ENCODE data around the gene ZBTB7C. TPM values are rescaled to one million over a fixed set of nuclear protein-coding genes. Genes with fewer than 3 reads are reported as not detected.

ZBTB7C gene
- total RNA-seq, 2 donors from 2014 or later, result 1.3 to 2.3 TPM

GRCh38 chr18:48113691-48114090 lies 295.5 kb downstream of the ZBTB7C start:
- ATAC-seq, result no peak

GRCh38 chr18:48111587-48111986 lies 297.6 kb downstream of the ZBTB7C start:
- H3K36me3 ChIP-seq (replicated peaks in 1 of 2; ENCODE audit: insufficient read depth in 1 of 2, low read depth in 2 of 2), result no peaks in the 10 kb centered on the region
- no peak overlapping the region for H3K27ac ChIP-seq
- no peak for DNase-seq
- H3K4me3 ChIP-seq, result no peak overlapping the region
- intact Hi-C loops (cut with DNase I), result no loop called here
- no peaks in the 10 kb centered on the region for H3K9me3 ChIP-seq
- H3K4me1 ChIP-seq, result no peaks in the 10 kb centered on the region
- 88 to 89% methylated on average over 5 of the region's 5 CpGs for WGBS, 2 donors
- ATAC-seq, result no peak
- no peaks in the 10 kb centered on the region for H3K27me3 ChIP-seq
- TF ChIP-seq CTCF (IDR thresholded peaks at IDR 0.05) (no peak), POLR2A (IDR thresholded peaks at IDR 0.05) (no peak)

More at GRCh38 chr18:48113691-48114090, 295.5 kb downstream of the ZBTB7C start:
- H3K4me1 ChIP-seq, result no peaks in the 10 kb centered on the region
- H3K36me3 ChIP-seq (replicated peaks in 1 of 2; ENCODE audit: insufficient read depth in 1 of 2, low read depth in 2 of 2), result no peaks in the 10 kb centered on the region
- no peak overlapping the region for H3K27ac ChIP-seq
- intact Hi-C loops (cut with DNase I), result no loop called here
- TF ChIP-seq POLR2A (IDR thresholded peaks at IDR 0.05), result no peak
- no peak for TF ChIP-seq CTCF (IDR thresholded peaks at IDR 0.05)
- DNase-seq, result no peak
- no peaks in the 10 kb centered on the region for H3K9me3 ChIP-seq
- 87 to 88% methylated on average over 3 to 8 of the region's 8 CpGs for WGBS, 2 donors
- H3K27me3 ChIP-seq, result no peaks in the 10 kb centered on the region
- no peak overlapping the region for H3K4me3 ChIP-seq

- H3K36me3 ChIP-seq (replicated peaks in 1 of 2; ENCODE audit: insufficient read depth in 1 of 2, low read depth in 2 of 2), result no peaks in the 10 kb centered on the region
- no peak overlapping the region for H3K27ac ChIP-seq
- no peaks in the 10 kb centered on the region for H3K4me1 ChIP-seq
- WGBS, 2 donors, result 78 to 88% methylated on average over 6 to 7 of the region's 7 CpGs
- H3K4me3 ChIP-seq, result no peak overlapping the region
- no peaks in the 10 kb centered on the region for H3K27me3 ChIP-seq
- no peak for ATAC-seq
- no peak for DNase-seq
- intact Hi-C loops (cut with DNase I), result no loop called here
- TF ChIP-seq POLR2A (IDR thresholded peaks at IDR 0.05), result no peak
- no peak for TF ChIP-seq CTCF (IDR thresholded peaks at IDR 0.05)
- no peaks in the 10 kb centered on the region for H3K9me3 ChIP-seq
These were observed 298.4 kb downstream of the ZBTB7C start for GRCh38 chr18:48110797-48111196.

- Histone ChIP-seq H3K27me3 (no peaks in the 10 kb centered on the region), H3K4me1 (no peaks in the 10 kb centered on the region), H3K27ac (no peak overlapping the region), H3K36me3 (replicated peaks in 1 of 2; ENCODE audit: insufficient read depth in 1 of 2, low read depth in 2 of 2) (no peaks in the 10 kb centered on the region), H3K4me3 (no peak overlapping the region), H3K9me3 (no peaks in the 10 kb centered on the region)
- intact Hi-C loops (cut with DNase I), result no loop called here
- WGBS, 2 donors, result 83 to 89% methylated on average over 6 of the region's 6 CpGs
- DNase-seq, result no peak
- TF ChIP-seq CTCF (IDR thresholded peaks at IDR 0.05), result no peak
- TF ChIP-seq POLR2A (IDR thresholded peaks at IDR 0.05), result no peak
- ATAC-seq, result no peak
These were observed 299.2 kb downstream of the ZBTB7C start for GRCh38 chr18:48109961-48110493.

- 89% methylated on average over 10 to 11 of the region's 11 CpGs for WGBS, 2 donors
- H3K9me3 ChIP-seq, result no peaks in the 10 kb centered on the region
- no peaks in the 10 kb centered on the region for H3K27me3 ChIP-seq
- no peak overlapping the region for H3K27ac ChIP-seq
- H3K4me3 ChIP-seq, result no peak overlapping the region
- no peaks in the 10 kb centered on the region for H3K4me1 ChIP-seq
- DNase-seq (no peak), ATAC-seq (no peak)
- H3K36me3 ChIP-seq (replicated peaks in 1 of 2; ENCODE audit: insufficient read depth in 1 of 2, low read depth in 2 of 2), result no peaks in the 10 kb centered on the region
- intact Hi-C loops (cut with DNase I), result no loop called here
- no peak for TF ChIP-seq CTCF (IDR thresholded peaks at IDR 0.05)
- no peak for TF ChIP-seq POLR2A (IDR thresholded peaks at IDR 0.05)
These were observed 301.0 kb downstream of the ZBTB7C start for GRCh38 chr18:48108136-48108535.

Data from body of pancreas (tissue), 4 donors.